NCI-H1930 (cell line): ENCODE data around the gene ZNF823.
"Not testable (repeated sequence)": the region's sequence is repeated elsewhere in the genome, so short reads cannot be mapped to it uniquely, and the experiment has no call there.

Experiments used
- DNase-seq, 2 experiments: peaks; one replicate each; lab custom pipeline; 2025; lab: John Stamatoyannopoulos, UW

ZNF823 gene

DNA sequence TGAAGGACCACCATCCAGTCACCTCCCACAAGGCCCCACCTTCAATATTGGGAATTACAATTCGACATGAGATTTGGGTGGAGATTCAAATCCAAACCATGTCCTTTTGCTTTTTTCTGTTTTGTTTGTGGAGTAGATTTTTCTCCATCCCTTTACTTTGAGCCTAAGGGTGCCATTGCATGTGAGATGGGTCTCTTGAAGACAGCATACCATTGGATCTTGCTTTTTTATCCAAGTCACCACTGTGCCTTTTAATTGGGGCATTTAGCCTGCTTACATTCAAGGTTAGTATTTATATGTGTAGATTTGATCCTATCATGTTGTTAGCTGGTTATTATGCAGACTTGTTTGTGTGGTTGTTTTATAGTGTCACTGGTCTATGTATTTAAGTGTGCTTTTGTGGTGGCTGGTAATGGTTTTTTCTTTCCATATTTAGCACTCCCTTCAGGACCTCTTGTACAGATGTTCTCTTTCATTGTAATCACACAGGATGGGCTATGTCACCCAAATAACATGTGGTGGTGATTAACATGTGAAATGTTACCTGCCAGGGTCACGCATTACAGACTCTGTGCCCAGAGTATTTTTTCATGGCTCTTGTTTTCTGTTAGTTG lies 58.0 kb downstream of the ZNF823 start:
- DNase-seq, result no peak

DNA sequence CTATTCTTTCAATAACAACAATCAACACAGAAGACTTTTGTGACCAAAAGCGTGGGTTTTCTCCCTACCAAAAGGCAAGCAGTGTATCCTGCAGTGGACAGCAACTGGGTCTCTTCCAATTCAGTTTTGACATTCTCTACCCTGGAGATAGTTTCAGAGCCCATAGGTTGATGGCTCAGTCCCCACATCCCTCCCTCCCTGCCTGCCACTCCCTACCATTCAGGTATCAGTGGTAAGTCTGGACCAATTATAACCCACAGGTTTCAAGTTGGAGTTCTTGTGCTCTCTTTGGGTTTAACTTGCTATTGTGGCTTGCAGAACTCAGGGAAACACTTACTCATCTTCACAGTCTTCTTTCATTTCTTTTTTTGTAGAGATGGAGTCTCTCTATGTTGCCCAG lies 60.2 kb downstream of the ZNF823 start:
- DNase-seq, result no peak

DNA sequence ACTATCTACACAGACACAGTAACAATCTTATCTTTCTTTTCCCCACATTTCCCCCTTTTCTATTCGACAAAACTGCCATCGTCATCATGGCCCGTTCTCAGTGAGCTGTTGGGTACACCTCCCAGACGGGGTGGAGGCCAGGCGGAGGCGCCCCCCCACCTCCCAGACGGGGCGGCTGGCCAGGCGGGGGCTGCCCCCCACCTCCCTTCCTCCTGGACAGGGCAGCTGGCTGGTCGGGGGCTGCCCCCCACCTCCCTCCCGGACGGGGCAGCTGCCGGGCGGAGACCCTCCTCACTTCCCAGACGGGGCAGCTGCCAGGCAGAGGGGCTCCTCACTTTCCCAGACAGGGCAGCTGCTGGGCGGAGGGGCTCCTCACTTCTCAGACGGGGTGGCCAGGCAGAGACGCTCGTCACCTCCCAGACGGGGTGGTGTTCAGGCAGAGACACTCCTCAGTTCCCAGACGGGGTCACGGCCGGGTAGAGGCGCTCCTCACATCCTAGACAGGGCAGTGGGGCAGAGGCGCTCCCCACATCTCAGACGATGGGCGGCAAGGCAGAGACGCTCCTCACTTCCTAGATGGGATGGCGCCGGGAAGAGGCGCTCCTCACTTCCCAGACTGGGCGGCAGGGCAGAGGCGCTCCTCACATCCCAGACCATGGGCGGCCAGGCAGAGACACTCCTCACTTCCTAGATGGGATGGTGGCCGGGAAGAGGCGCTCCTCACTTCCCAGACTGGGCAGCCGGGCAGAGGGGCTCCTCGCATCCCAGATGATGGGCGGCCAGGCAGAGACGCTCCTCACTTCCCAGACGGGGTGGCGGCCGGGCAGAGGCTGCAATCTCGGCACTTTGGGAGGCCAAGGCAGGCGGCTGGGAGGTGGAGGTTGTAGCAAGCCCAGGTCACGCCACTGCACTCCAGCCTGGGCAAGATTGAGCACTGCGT lies 61.8 kb downstream of the ZNF823 start:
- not testable (repeated sequence) for DNase-seq

DNA sequence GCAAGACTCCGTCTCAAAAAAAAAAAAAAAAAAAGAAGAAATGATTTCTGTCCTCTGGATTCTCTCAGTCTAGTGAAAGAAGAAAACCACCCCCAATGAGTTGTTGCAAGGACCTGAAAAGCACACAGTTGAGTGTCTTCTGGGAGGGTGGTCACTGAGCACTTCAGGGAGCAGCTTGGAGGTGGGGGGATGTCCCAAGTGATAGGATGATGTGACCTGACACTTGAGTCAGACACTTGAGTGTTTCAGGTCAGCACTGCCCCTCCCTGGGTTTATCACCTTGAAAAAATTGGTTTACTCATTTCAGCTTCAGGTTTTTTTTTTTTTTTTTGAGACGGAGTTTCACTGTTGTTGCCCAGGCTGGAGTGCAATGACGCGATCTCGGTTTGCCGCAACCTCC lies 63.2 kb downstream of the ZNF823 start:
- no peak for DNase-seq

DNA sequence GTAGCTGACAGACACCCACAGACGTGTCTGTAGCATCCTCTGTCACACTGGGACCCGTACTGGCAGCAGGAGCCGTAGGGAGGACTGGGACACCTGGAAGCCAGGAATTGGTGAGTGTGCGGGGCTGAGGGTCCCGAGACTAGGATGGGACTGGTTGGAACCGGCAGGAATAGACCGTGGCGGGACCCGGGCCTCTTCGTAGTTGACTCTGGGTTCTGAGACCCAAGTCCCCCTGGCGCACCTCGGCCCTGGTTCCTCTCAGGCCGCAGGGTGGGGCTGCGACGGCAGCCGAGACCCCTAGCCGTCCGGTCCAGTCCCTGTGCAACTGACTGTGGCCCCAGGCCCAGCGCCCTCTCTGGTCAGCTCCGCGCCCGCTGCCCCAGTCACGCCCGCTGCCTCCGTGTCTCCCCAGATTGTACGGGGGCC lies 64.7 kb downstream of the ZNF823 start:
- DNase-seq, result no peak

DNA sequence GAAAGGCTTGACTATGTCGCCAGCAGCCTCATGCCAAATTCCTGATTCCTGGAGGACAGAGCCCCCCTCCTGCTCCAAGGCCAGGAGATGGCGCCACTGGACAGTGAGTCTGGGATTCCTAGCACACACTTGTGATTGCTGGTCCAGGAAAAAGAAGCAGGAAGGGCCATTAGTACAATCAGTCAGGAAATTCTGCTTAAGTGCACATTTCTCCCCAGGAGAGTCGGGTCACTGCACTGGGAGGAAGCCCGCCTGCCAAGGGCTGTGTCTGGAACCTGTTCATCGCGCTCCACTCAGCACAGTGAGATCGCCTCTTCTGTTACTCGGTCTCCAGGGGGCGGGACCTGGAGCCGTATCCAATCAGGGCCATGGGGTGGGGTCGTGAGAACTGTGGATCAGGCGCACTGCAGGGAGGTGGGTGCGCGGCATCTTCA lies 65.1 kb downstream of the ZNF823 start:
- DNase-seq, result peak; percentile 51
